ENCODE data around the gene SLC26A1.

Gene SLC26A1

GRCh38 chr4:1011666-1012033 is 18.4 kb upstream of the SLC26A1 start:
- DNase-seq (ENCODE audit: low read depth, low spot score): no peak
- TF ChIP-seq SUZ12 (IDR thresholded peaks at IDR 0.05; ENCODE audit: extremely low read depth, insufficient read depth, insufficient read length) (no peak), YY1 (IDR thresholded peaks at IDR 0.05; ENCODE audit: insufficient read depth, insufficient read length) (no peak), ZNF274 (IDR thresholded peaks at IDR 0.05; ENCODE audit: low read depth, low read length) (no peak)
- no peaks in the 10 kb centered on the region for H3K9me3 ChIP-seq (ENCODE audit: insufficient read depth, low read length)
- peaks cover 6% of the 10 kb centered on the region for H3K36me3 ChIP-seq (ENCODE audit: insufficient read depth, insufficient read length, low read length)
- H3K9ac ChIP-seq (ENCODE audit: insufficient read length, low read depth): no peak overlapping the region
- H3K27me3 ChIP-seq (ENCODE audit: insufficient read depth, insufficient read length): peaks cover 88% of the 10 kb centered on the region
- peaks cover 39% of the 10 kb centered on the region for H3K4me1 ChIP-seq (ENCODE audit: insufficient read depth, insufficient read length)
- no peak overlapping the region for H3K4me3 ChIP-seq (ENCODE audit: insufficient read length, low read depth)

DNA sequence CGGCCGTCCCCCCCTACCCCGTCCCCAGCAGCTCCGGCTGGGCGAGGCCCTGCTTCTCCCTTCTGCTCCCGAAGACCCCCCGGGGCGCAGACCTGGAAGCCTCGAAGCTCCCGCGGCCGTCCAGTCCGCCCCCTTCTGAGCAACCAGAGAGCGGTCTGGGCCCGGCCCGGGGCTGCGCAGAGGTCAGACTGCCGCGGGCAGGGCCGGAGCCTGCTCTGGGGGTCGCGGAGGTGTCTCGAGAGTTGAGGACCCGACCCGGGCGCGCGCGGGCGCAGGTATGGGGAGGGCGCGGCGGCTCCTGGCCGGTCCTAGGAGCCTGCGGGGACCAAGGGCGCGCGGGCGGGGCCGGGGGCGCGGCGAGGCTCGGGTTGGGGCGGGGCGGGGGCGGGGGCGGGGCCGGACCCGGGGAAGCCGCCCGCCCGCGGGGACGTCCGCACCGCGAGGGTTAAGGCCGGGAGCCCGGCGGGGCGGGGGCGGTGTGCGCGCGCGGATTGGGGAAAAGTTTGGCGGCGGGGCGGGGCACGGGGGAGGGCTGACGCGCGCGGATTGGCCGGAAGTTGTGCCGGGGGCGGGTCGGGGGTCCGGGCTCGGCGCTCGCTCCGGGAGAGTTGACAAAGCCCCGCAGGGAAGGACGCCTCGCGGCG is 17.9 kb upstream of the SLC26A1 start, which contains the start of gene FGFRL1:
TSS of gene FGFRL1 (plus strand) at position 605 of the 644 bp plus-strand sequence. CDS start 860 bp downstream, outside the sequence.
- Histone ChIP-seq H3K27me3 (ENCODE audit: insufficient read depth, insufficient read length) (peaks cover 88% of the 10 kb centered on the region), H3K9me3 (ENCODE audit: insufficient read depth, low read length) (no peaks in the 10 kb centered on the region), H3K4me1 (ENCODE audit: insufficient read depth, insufficient read length) (peaks cover 39% of the 10 kb centered on the region), H3K4me3 (ENCODE audit: insufficient read length, low read depth) (peak within 1 kb of the TSS; percentile 24), H3K36me3 (ENCODE audit: insufficient read depth, insufficient read length, low read length) (peaks cover 6% of the 10 kb centered on the region), H3K9ac (ENCODE audit: insufficient read length, low read depth) (peak within 1 kb of the TSS; percentile 32)
- peak; percentile 58 for DNase-seq (ENCODE audit: low read depth, low spot score)
- TF ChIP-seq SUZ12 (IDR thresholded peaks at IDR 0.05; ENCODE audit: extremely low read depth, insufficient read depth, insufficient read length) (no peak), ZNF274 (IDR thresholded peaks at IDR 0.05; ENCODE audit: low read depth, low read length) (no peak), YY1 (IDR thresholded peaks at IDR 0.05; ENCODE audit: insufficient read depth, insufficient read length) (no peak)

DNA sequence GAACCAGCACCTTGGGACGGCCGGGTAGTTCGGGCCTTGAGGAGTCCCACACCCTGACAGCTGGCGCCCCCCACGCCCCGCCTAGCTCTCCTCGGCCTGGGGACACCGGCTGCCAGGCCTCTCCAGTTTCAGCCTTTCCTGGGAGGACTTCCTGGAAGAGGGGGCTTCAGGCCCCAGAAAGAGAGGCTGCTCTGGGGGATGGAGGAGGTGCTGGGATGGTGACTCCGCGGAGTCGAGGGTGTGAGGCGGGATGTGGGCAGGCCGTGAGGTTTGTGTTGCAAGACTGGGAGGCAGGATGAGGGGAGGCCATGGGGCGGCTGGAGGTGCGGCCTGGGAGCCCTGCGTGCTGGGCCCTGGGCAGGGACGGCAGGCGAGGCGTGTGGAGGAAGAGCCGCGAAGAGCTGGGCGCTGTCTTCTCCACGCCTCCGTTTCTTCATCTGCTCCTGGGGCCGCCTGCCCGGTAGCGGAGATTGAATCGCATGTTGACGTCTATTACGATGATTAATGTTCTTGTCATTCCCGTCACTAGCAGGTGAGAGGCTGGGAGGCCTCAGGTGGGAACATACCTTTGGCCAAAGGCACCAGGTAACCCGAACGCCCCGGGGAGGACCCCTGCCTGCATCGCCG is 17.3 kb upstream of the SLC26A1 start:
- H3K4me3 ChIP-seq (ENCODE audit: insufficient read length, low read depth): peak overlapping the region; percentile 32
- peaks cover 85% of the 10 kb centered on the region for H3K27me3 ChIP-seq (ENCODE audit: insufficient read depth, insufficient read length)
- DNase-seq (ENCODE audit: low read depth, low spot score): no peak
- H3K9me3 ChIP-seq (ENCODE audit: insufficient read depth, low read length): no peaks in the 10 kb centered on the region
- H3K4me1 ChIP-seq (ENCODE audit: insufficient read depth, insufficient read length): peaks cover 34% of the 10 kb centered on the region
- peaks cover 6% of the 10 kb centered on the region for H3K36me3 ChIP-seq (ENCODE audit: insufficient read depth, insufficient read length, low read length)
- peak; percentile 64 for TF ChIP-seq SUZ12 (IDR thresholded peaks at IDR 0.05; ENCODE audit: extremely low read depth, insufficient read depth, insufficient read length)
- no peak for TF ChIP-seq ZNF274 (IDR thresholded peaks at IDR 0.05; ENCODE audit: low read depth, low read length)
- H3K9ac ChIP-seq (ENCODE audit: insufficient read length, low read depth): peak overlapping the region; percentile 32

DNA sequence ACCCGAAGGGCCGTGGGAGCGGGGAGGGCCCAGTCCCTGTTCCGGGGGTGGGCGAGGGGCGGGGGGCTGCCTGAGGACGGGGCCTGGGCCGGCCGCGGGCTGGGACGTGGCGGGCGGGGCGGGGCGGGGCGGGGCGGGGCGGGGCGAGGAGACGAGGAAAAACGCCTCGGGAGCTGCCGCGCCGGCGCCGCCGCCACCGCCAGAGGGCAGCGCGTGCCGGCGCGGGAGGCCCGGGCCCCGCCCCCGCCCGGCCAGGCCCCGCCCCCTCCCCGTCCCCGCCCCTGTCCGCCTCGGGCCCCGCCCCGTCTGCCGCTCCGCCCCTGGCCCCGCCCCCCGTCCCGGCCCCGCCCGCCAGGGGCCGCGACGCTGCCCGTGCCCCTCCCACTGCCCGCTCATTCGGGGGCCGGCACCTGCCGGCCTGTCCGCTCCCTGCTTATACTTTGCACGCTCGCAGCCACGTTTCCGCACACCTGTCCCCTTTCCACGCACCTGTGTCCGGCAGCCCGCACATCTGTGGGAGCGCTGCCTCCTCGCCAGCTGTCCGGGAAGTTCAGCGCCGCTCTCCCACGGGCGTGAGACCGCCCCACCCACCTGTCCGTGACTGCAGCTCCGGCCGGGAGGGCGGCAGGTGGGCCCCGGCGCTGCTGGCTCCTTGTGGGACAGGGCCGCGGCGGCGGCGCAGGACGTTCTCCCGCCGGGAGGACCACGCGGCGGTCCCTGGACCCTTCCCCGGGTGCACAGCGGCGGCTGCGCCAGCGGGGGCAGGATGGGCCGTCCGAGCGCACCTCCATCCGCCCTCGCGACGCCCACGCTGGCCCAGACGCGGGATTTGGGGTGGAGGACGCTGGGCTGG is 16.6 kb upstream of the SLC26A1 start:
- H3K9ac ChIP-seq (ENCODE audit: insufficient read length, low read depth): peak overlapping the region; percentile 51
- H3K27me3 ChIP-seq (ENCODE audit: insufficient read depth, insufficient read length): peaks cover 85% of the 10 kb centered on the region
- H3K9me3 ChIP-seq (ENCODE audit: insufficient read depth, low read length): no peaks in the 10 kb centered on the region
- DNase-seq (ENCODE audit: low read depth, low spot score): no peak
- TF ChIP-seq SUZ12 (IDR thresholded peaks at IDR 0.05; ENCODE audit: extremely low read depth, insufficient read depth, insufficient read length) (no peak), YY1 (IDR thresholded peaks at IDR 0.05; ENCODE audit: insufficient read depth, insufficient read length) (no peak), ZNF274 (IDR thresholded peaks at IDR 0.05; ENCODE audit: low read depth, low read length) (no peak)
- H3K4me3 ChIP-seq (ENCODE audit: insufficient read length, low read depth): peak overlapping the region; percentile 46
- peaks cover 6% of the 10 kb centered on the region for H3K36me3 ChIP-seq (ENCODE audit: insufficient read depth, insufficient read length, low read length)
- peaks cover 28% of the 10 kb centered on the region for H3K4me1 ChIP-seq (ENCODE audit: insufficient read depth, insufficient read length)

DNA sequence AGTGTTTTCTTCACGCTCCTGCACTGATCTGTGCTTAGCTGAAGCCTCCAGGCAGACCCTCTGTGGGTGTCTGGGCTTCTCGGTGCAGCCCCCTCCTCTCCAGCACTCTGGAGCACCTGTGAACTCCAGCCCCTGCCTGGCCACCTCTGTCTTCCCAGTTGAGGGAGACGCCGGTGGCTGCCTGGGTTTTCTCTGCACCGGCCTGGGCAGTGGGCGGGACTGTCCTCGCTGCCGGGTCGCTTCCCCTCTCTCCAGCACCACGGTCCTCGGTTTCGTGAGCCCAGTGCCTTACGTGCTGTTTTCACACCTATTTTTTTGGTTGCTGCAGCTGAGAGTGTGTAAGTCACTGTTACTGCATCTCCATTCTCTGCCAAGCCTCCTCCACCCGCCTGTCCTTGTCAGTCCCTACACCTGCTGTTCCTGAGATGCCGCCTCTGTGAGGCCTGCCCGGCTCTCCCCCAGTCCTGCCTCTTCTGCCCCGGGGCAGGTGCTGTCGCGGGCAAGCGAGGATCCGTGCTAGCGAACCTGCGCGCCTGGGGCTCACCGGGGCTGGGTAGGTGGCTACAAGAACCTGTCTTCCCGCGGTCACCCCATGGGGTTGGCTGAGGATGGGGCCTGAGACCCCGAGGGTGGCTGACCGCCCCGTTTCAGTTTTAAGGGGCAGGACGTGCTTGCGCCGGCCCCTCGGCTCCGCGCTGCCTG is 15.8 kb upstream of the SLC26A1 start:
- TF ChIP-seq SUZ12 (IDR thresholded peaks at IDR 0.05; ENCODE audit: extremely low read depth, insufficient read depth, insufficient read length) (no peak), ZNF274 (IDR thresholded peaks at IDR 0.05; ENCODE audit: low read depth, low read length) (no peak), YY1 (IDR thresholded peaks at IDR 0.05; ENCODE audit: insufficient read depth, insufficient read length) (no peak)
- DNase-seq (ENCODE audit: low read depth, low spot score): no peak
- H3K27me3 ChIP-seq (ENCODE audit: insufficient read depth, insufficient read length): peaks cover 85% of the 10 kb centered on the region
- peaks cover 6% of the 10 kb centered on the region for H3K36me3 ChIP-seq (ENCODE audit: insufficient read depth, insufficient read length, low read length)
- peak overlapping the region; percentile 46 for H3K4me3 ChIP-seq (ENCODE audit: insufficient read length, low read depth)
- peak overlapping the region; percentile 51 for H3K9ac ChIP-seq (ENCODE audit: insufficient read length, low read depth)
- peaks cover 22% of the 10 kb centered on the region for H3K4me1 ChIP-seq (ENCODE audit: insufficient read depth, insufficient read length)
- H3K9me3 ChIP-seq (ENCODE audit: insufficient read depth, low read length): no peaks in the 10 kb centered on the region

DNA sequence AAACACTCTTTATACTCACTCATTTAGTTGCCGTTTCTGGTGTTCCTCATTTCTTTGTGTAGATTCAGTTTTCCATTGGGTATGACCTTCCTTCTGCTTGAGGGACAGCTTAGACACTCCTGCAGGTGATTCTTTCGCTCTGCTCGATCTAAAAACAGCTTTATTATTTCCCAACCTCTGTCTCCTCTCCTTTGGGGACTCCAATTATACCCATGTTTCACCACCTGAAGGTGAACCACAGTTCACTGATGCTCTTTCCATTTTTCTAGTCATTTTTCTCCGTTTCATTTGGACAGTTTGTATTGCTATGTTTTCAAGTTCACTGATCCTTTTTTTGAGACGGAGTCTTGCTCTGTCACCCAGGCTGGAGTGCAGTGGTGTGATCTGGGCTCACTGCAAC is 13.7 kb upstream of the SLC26A1 start:
- Histone ChIP-seq H3K9ac (ENCODE audit: insufficient read length, low read depth) (no peak overlapping the region), H3K36me3 (ENCODE audit: insufficient read depth, insufficient read length, low read length) (no peaks in the 10 kb centered on the region), H3K9me3 (ENCODE audit: insufficient read depth, low read length) (no peaks in the 10 kb centered on the region), H3K4me3 (ENCODE audit: insufficient read length, low read depth) (no peak overlapping the region), H3K4me1 (ENCODE audit: insufficient read depth, insufficient read length) (peaks cover 21% of the 10 kb centered on the region), H3K27me3 (ENCODE audit: insufficient read depth, insufficient read length) (peaks cover 87% of the 10 kb centered on the region)
- DNase-seq (ENCODE audit: low read depth, low spot score): no peak
- TF ChIP-seq SUZ12 (IDR thresholded peaks at IDR 0.05; ENCODE audit: extremely low read depth, insufficient read depth, insufficient read length) (no peak), YY1 (IDR thresholded peaks at IDR 0.05; ENCODE audit: insufficient read depth, insufficient read length) (no peak), ZNF274 (IDR thresholded peaks at IDR 0.05; ENCODE audit: low read depth, low read length) (no peak)

Measured in NT2/D1 (cell line).